ENCODE data around the gene NAA20. TPM values are rescaled to one million over a fixed set of nuclear protein-coding genes. Genes with fewer than 3 reads are reported as not detected.

Gene NAA20
- total RNA-seq, 1 experiment from 2014 or later = 65.6 TPM

- H3K4me1 ChIP-seq (ENCODE audit: control insufficient read depth, insufficient read depth, low read length) = peaks cover 20% of the 10 kb centered on the region
- no peak overlapping the region for H3K27ac ChIP-seq (ENCODE audit: low read length)
- no peaks in the 10 kb centered on the region for H3K27me3 ChIP-seq (ENCODE audit: control insufficient read depth, insufficient read depth, low read length)
- ATAC-seq = no peak
- ChIA-PET CTCF (no interaction called here), POLR2A (no interaction called here)
- intact Hi-C loops (cut with micrococcal nuclease; ENCODE audit: unreplicated experiment) (no loop called here), in situ Hi-C loops (cut with HindIII; ENCODE audit: low pct_unique_long_range_greater_than_20kb, low sequenced_read_pairs) (no loop called here)
- no peak overlapping the region for H3K4me3 ChIP-seq (ENCODE audit: low read depth in 2 of 2, low read length in 2 of 2)
- TF ChIP-seq TCF7L2 (IDR thresholded peaks at IDR 0.05; ENCODE audit: low read depth, low read length) (no peak), CTCF (IDR thresholded peaks at IDR 0.05) (no peak), REST (IDR thresholded peaks at IDR 0.05; ENCODE audit: insufficient read depth in 1 of 2, low read depth in 2 of 2, low read length in 1 of 2) (no peak), POLR2AphosphoS5 (IDR thresholded peaks at IDR 0.05; ENCODE audit: low read depth, low read length) (no peak), SIN3A (IDR thresholded peaks at IDR 0.05; ENCODE audit: borderline replicate concordance, insufficient read depth, low read depth, low read length) (no peak)
- BruUV-seq (replicated peaks) = no TSS peak
- no peaks in the 10 kb centered on the region; the same call in 1 of the 2 replicates for H3K36me3 ChIP-seq (ENCODE audit: control insufficient read depth, insufficient read depth, low read length)
- no peaks in the 10 kb centered on the region for H3K9me3 ChIP-seq (ENCODE audit: control insufficient read depth, insufficient read depth, low read depth, low read length)
- no peak for DNase-seq (ENCODE audit: low read depth, low spot score)
These were observed 3.7 kb downstream of the NAA20 start for GRCh38 chr20:20020908-20021307.

GRCh38 chr20:20021835-20022234 is 4.7 kb downstream of the NAA20 start:
- Histone ChIP-seq H3K4me3 (ENCODE audit: low read depth in 2 of 2, low read length in 2 of 2) (no peak overlapping the region), H3K27me3 (ENCODE audit: control insufficient read depth, insufficient read depth, low read length) (no peaks in the 10 kb centered on the region), H3K9me3 (ENCODE audit: control insufficient read depth, insufficient read depth, low read depth, low read length) (no peaks in the 10 kb centered on the region), H3K4me1 (ENCODE audit: control insufficient read depth, insufficient read depth, low read length) (peaks cover 17% of the 10 kb centered on the region), H3K36me3 (ENCODE audit: control insufficient read depth, insufficient read depth, low read length) (no peaks in the 10 kb centered on the region; the same call in 1 of the 2 replicates), H3K27ac (ENCODE audit: low read length) (no peak overlapping the region)
- ChIA-PET POLR2A (no interaction called here), CTCF (no interaction called here)
- in situ Hi-C loops (cut with HindIII; ENCODE audit: low pct_unique_long_range_greater_than_20kb, low sequenced_read_pairs) (no loop called here), intact Hi-C loops (cut with micrococcal nuclease; ENCODE audit: unreplicated experiment) (no loop called here)
- no peak for DNase-seq (ENCODE audit: low read depth, low spot score)
- ATAC-seq = no peak
- BruUV-seq (replicated peaks) = no TSS peak
- TF ChIP-seq SIN3A (IDR thresholded peaks at IDR 0.05; ENCODE audit: borderline replicate concordance, insufficient read depth, low read depth, low read length) (no peak), POLR2AphosphoS5 (IDR thresholded peaks at IDR 0.05; ENCODE audit: low read depth, low read length) (no peak), TCF7L2 (IDR thresholded peaks at IDR 0.05; ENCODE audit: low read depth, low read length) (no peak), CTCF (IDR thresholded peaks at IDR 0.05) (no peak), REST (IDR thresholded peaks at IDR 0.05; ENCODE audit: insufficient read depth in 1 of 2, low read depth in 2 of 2, low read length in 1 of 2) (no peak)
